Measurements from ENCODE around the gene MAPK8.
"Not testable (repeated sequence)": the region's sequence is repeated elsewhere in the genome, so short reads cannot be mapped to it uniquely, and the experiment has no call there.

The MAPK8 gene

DNA sequence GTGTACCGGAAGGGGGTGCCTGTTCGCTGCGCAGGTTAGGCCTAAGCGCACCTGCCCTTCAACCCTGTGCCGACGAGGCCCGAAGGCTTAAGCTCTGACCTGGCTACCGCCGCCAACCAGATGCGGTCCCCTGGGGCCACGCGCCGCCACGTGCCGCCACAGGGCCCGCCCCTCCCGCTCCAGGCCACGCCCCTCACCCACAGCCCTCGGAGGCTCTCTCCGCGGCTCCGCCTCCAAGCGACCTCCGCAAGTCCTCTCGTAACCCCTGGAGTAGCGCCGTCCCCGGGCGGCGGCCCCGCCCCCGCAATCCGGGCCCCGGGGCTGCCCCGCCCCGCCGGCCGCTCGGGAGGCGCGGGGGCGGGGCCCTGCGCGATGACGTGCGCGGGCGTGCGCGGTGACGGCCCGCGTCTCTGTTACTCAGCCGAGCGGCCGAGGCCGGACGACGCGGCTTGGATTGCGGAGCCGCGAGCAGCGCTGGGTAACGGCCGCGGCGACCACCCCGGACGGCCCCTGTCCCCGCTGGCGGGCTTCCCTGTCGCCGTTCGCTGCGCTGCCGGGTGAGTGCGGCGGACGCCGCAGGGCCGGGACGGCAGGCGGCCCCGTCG, at the start of gene MAPK8:
TSS of gene MAPK8 (plus strand) at position 413 of the 605 bp plus-strand sequence. CDS start 94,984 bp downstream, outside the sequence.
- DNase-seq (ENCODE audit: low read depth) = peak; percentile 92

DNA sequence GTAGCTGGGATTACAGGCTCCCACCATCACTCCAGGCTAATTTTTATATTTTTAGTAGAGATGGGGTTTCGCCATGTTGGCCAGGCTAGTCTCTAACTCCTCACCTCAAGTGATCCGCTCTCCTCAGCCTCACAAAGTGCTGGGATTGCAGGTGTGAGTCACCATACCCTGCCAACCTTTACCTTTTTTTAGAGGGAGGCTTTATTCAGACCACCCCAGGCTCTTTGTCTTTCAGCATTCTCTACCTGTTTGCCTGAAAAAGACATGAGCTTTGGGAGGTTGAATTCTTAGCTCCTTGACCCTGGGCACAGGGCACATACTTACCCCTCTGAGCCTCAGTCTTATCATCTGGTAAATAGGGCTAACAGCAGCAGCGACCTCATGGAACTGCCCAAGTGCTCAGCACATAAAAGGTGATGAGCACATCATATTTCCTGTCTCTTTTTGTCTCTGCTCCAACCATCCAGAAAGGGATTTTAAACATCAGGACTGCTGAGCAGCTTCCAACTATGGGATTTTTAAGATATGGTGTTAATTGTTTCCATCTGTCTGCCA, 49.0 kb upstream of the MAPK8 start:
- no peak for DNase-seq (ENCODE audit: low read depth)

DNA sequence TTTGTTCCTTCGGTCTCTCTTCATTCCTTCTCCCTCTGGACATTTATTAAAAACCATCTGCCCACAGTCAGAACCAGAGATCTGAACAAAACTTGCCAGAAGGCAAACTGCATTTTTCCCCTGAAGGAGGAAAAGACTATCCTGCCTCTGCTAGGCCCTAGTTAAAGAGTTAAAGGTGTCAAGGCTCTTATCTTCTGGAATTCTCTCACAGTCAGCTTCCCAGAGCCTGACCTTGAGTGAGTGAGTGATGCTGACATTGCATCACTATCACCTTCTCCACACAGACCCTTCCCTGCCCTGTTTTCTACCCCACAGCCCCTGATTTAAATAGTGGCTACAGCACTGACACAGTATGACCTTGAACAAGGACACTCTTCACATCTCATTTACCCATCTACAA, 48.4 kb upstream of the MAPK8 start:
- no peak for DNase-seq (ENCODE audit: low read depth)

DNA sequence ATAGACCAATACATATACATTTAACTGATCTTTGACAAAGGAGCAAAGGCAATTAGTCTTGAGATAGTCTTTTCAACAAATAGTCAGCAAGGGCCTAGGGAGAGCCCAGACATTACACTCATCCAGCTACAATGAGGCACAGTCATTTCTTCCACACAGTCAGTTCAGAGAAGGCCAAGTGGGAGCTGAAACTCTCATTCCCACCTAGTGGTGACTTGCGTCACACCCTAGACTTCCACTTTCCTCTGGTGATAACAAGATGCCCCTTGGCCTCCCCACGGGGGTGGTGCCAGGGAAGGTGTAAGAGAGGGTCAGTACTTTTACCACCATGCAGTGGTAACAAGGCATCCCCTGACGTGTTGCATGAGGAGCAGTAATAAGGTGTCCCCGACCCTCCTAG, 39.9 kb upstream of the MAPK8 start:
- no peak for DNase-seq (ENCODE audit: low read depth)

DNA sequence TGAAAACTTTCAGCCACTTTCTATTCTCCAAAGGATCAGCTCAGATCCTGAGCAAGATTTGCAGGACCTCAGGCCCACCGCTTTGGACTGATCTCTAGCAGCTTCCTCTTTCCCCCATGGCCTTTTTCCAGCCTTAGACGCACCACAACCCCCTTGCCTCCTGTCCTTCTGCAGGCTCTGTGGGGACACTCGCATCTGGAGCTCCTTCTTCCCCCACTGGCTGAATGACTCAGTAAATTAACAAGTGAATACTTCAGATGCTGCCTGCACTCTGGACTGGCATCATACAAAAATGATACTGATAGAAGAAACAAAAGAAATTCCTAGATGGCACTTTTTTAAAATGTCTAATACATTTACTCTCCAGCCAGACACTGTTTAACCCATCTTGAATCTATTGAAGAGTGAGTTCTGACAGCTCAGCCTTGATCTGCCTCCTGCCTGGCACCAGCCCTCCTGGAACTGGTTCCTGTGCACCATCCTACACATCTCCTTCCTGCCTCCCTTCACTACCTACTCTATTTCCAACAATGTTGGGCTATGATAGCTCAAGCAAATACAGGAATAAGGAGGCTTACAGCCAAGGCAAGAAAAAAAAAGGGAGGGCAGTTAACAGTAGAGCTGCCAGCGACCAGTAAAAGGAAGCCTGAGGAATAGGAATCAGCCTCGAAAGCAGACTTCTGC, 35.3 kb upstream of the MAPK8 start:
- no peak for DNase-seq (ENCODE audit: low read depth)

DNA sequence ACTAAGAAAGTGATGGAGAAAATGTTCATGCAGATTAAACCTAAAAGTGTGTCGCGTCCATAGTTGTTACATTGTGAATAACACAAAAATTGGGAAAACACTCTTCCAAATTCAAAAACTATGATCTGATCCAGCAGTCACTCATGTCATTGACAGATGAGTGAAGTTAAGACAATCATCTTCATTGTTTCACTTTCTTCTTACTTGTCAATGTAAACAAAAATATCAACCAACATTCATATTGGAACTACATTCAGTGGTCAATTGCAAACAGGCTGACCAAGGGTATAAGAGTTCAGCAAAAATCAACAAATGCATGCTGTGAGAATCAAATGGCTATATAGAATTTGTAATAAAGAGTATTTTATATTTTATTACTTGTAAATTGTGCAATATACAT, 33.8 kb upstream of the MAPK8 start:
- no peak for DNase-seq (ENCODE audit: low read depth)

DNA sequence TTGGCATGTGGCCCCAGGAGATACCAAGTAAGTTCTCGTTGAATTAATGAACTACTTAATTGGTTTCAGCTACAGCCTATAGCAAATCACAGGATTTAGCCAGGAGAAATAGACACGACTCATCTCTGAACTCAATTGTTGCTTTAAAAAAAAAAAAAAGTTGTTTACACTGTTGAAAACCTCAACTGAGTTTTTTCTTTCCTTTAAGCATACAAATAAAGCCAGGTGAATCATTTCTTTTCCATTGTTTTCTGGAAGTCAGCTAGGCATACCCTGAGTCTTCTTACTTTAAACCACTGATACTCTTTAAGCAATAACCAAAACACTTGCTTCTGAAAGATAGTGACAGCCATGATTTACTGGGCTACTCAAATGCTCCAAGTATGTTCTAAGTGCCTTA, 32.7 kb upstream of the MAPK8 start:
- DNase-seq (ENCODE audit: low read depth) = no peak

DNA sequence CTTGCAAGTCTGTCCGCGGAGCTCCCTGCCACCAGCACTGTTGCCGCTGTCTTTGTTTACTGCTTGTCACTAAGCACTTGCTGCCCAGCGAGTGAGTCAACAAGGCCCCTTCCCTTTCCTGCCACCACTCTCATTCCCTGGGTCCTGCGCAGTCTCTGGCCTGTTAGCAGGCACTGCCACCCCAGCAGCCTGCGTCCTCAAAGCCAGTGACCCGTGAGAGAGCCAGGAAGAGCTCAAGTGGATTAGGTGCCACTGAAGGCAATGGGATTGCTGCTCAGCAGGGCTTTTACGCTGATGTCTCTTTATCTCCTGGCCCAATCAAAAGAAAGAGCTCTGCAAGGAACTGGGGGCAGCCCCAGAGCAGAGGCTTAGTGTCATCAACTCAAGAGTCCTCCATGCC, 31.8 kb upstream of the MAPK8 start, which contains the start of gene FRMPD2:
TSS of gene FRMPD2 (minus strand) at position 61 of the 400 bp plus-strand sequence. CDS start 129 bp downstream, outside the sequence.
- no peak for DNase-seq (ENCODE audit: low read depth)

DNA sequence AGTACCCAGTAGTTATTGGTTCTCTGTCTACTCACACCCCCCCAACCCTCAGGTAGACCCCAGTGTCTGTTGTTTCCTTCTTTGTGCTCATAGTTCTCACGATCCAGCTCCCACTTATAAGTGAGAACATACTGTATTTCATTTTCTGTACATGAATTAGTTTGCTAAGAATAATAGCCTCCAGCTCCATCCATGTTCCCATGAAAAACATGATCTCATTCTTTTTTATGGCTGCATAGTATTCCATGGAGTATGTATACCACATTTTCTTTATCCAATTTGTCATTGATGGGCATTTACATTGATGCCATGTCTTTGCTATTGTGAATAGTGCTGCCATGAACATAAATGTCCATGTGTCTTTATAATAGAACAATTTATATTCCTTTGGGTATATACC, 29.4 kb upstream of the MAPK8 start:
- no peak for DNase-seq (ENCODE audit: low read depth)

DNA sequence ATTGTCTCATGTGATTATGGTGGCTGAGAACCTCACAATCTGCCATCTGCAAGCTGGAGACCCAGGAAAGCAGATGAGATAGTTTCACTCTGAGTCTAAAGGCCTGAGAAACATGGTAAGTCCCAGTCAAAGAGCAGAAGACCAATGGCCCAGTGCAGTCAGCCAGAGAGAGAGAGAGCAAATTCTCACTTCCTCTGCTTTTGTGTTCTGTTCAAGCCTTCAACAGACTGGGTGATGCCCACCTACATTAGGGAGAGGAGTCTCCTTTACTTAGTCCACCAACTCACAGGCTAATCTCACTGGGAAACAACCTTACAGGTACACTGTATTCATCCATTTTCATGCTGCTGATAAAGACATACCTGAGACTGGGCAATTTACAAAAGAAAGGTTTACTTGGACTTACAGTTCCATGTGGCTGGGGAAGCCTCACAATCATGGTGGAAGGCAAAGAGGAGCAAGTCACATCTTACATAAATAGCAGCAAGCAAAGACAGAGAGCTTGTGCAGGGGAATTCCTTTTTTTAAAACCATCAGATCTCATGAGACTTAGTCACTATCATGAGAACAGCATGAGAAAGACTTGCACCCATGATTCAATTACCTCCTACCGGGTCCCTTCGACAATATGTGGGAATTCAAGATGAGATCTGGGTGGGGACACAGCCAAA, 27.3 kb upstream of the MAPK8 start:
- DNase-seq (ENCODE audit: low read depth) = no peak

DNA sequence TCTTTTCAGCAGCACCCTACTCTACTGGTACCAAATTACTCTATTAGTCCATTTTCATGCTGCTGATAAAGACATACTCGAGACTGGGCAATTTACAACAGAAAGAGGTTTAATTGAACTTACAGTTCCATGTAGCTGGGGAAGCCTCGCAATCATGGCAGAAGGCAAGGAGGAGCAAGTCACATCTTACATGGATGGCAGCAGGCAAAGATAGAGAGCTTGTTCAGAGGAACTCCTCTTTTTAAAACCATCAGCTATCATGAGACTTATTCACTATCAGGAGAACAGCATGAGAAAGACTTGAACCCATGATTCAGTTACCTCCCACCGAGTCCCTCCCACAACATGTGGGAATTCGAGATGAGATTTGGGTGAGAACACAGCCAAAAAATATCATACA, 24.8 kb upstream of the MAPK8 start:
- DNase-seq (ENCODE audit: low read depth) = not testable (repeated sequence)

DNA sequence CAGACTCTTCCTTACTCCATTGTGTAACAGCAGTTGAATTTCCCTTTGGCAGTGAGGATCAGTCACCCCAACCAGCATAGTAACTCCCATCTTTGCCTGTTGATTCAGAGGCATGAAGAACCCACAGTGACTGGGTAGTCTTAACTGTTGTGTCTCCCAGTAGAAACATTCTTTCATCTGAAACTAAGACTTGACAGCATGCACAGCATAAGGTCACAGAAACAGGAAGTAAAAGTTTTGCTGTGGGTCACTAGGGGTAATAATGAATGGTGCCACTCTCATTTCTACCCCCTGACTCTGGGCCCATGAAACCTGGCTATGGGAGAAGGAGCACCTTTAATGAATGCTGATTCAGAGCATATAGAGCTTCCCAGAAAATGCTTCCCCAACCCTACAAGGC, 23.6 kb upstream of the MAPK8 start:
- DNase-seq (ENCODE audit: low read depth) = no peak

DNA sequence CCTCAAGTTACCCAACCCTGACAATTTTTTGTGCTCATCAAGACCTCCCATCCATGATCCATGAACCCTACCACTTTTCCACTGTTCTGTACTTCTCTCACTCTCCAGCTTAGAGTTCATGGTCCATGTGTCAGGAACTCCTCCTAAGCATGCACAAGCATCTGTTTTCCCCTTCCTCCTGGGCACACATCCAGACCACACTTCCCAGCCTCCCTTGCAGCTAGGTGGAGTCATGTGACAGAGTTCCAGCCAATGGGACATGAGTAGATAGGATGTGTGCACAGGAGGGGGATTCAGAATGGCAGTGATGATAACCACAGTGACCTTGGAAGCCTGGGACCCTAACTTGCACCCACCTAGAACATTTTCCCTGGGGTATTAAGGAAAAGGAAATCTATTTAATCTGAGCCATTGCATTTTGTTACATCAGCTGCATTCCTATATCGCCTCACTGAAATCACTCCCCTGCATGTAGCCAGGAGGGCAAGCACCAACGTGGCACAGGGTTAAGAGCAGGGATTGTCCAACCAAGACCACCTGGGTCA, 22.4 kb upstream of the MAPK8 start:
- DNase-seq (ENCODE audit: low read depth) = no peak

DNA sequence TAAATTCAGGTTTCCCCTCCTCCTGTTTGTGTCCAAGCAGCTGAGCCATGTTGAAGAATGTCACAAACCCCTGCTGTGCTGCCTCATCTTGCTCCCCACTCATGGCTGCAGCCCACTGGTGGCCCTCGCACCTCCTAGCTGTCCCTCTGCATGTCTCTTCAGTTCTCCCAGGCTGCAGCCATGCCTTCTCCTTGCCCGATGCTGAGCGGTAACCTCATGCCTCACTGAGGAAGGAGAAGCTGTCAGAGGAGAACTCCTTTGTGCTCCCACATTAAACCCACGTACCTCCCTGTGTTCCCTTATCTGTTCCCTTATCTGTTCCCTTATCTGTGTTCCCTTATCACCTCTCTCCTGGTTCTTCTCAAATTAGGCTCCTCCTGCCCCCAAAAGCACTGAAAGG, 21.7 kb upstream of the MAPK8 start:
- DNase-seq (ENCODE audit: low read depth) = no peak

DNA sequence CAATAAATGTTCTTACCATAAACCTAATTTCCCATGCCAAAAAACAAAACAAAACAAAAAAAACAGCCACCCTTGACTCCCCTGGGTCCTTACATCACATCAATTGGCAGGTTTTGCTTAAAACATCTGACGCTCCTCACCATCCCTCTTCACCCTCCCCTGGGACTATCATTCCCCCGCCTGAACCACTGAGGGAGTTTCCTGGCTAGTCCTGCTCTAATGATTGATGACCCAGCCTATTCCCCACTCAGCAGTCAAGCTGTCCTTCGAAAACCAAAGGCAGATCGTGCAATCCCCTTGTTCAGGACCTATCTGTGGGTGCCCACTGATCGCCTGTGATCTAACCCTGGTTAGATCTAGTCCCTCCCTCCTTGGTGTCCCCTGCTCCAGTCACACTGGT, 20.8 kb upstream of the MAPK8 start:
- DNase-seq (ENCODE audit: low read depth) = no peak

DNA sequence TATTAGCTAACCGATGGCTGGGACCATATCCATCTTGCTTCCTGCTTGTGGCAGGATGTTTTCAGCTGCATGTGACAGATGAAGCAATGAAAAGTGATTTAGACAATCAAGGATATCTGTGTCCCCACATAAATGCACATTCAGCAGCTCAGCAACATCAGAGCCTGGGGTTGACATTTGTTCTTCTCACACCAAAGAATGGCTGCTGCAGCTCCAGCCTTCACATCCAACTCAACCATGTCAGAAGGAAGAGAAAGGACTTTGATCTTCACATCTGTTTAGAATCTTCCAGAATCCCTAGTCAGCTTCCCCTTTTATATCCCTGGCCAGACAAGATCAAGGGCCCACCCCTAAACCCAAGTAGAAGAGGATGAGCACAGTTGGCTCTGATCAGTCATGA, 20.1 kb upstream of the MAPK8 start:
- no peak for DNase-seq (ENCODE audit: low read depth)

DNA sequence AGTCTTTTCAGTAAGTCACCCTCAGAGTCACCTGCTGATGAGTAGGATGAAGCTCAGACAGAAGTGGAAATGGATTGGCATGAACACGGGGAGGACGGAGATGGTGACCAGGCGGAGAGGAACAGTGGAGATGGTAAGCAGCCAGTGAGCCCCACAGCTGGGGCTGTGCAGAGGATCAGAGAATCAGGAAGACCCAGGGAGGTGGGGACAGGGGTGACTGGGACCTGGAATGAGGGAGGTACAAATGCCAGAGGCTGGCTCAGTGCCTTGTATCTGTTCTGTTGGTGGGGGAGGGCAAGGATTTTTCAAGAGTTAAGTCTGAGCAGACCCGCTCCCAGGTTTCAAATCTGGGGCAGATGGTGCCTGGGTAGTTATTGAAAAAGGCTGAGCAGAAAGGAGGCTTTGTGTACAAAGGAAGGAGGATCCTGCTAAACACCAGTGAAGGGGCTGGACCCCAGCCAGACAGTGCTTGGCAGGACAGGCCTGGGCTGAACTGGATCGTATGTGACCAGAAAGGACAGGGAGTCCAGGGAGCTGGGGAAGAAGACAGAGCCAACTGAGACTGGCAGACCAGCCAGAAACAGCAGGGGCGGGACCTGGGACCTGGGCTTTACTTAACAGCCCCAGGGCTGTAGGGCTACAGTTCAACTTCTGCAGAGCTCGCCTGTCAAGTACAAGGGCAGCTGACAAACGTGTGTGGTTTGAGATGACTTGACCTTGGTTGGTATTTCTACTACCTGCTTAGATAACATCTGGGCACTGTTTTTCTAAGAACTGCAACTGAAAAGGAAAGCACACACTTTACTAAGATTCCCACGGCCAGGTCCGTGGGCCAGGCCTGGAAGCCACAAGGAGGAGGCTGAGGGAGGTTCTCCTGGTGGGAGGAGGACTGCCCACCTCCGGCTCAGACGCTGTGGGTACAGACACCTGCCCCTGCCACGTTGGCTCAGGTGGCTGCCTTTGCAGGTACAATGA, 18.8 kb upstream of the MAPK8 start:
- no peak for DNase-seq (ENCODE audit: low read depth)

DNA sequence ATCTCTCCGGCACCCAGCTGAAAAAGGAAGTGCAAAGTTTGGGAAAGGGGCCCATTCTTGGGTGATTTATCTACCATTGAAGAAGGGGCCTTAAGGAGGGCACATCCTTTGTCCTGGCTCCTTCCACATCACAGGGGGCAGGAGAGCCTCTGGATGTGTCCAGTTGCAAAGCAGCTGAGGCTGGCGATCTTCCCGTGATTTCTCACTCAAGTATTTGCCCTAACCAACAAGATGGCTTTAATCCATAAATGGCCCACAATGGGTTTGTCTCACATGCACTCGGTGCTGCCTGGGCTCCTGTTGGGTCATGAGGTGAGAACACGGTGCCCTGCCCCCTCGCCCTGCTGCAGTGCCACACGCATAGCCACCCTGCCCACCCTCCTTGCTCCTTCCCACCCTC, 17.8 kb upstream of the MAPK8 start:
- DNase-seq (ENCODE audit: low read depth) = no peak

DNA sequence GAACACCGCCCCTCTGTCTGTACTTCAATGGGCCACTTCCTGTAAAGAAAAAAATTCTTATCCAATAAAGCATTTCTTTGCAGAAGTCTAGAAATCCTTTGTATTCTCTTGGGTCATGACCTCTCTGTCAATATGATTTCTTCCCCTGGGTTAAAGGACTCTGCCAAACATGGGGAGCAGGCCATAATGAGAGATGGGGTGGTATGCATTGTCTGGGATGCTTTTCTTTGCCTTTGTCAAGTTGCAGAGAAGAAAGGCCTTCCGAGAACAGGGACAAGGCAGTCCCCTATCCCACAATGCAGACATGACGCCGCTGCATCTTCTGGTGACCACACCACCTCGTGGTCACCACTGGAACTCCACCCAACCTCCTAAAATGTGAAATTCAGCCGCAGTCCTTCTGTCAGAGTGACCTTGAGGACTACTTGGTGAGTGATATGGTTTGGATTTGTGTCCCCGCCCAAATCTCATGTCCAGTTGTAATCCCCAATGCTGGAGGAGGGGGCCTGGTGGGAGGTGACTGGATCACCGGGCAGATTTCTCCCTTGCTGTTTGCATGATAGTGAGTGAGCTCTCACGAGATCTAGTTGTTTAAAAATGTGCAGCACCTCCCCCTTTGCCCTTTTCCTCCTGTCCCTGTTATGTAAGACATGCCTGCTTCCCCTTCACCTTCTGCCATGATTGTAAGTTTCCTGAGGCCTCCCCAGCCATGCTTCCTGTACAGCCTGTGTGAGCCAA, 16.8 kb upstream of the MAPK8 start:
- peak; percentile 8 for DNase-seq (ENCODE audit: low read depth)

DNA sequence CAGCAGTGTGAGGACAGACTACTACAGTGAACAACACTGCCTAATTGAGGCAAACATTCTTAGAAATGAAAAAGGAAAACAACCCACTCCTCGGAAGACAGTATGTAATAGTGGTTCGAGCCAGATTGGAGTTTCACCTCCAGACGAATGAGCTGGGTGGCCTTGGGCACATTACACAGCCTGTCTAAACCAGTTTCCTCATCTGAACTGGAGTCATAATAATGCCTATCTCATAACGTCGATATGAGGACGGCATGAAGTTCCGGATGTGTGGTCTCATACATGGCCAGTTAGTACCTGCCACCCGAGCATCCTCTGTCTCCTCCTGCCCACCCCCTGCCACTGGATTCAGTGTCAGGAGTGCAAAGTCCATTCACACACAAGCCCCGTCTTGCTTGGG, 16.2 kb upstream of the MAPK8 start:
- no peak for DNase-seq (ENCODE audit: low read depth)

DNA sequence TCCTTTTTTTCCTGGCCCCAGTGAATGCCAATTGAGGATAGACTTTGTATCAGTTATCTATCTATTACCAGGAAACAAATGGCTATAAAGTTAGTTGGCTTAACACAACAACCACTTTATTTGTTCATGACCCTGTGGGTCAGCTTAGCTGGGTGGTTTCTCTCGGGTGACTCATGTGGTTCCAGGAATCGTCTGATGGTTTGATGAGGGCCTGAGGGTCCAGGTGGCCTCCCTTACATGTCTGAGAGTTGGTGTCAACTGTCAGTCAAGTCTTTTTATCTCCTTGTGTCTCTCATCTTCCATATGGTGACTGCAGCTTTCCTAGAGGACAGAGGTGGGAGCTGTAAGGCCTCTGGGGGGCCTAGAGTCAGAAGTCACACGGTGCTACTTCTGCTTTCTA, 15.3 kb upstream of the MAPK8 start:
- DNase-seq (ENCODE audit: low read depth) = no peak

Measured in stimulated activated CD4-positive, alpha-beta T cell treated with anti-CD3 and anti-CD28 coated beads, Interleukin-2, amount 100 ng/mL, for 4 hours (primary cell).